HCT116 (cell line): ENCODE measurements around the gene SNPH.

Experiments
- FOSL1 ChIP-seq: IDR thresholded peaks from 2 replicates; pipeline ENCODE4 v1.6.1; 2012; ENCODE audit warnings: low read depth
- JUND ChIP-seq: IDR thresholded peaks from 2 replicates; pipeline ENCODE4 v1.6.1; 2012
- POLR2A ChIP-seq: IDR thresholded peaks from 2 replicates; pipeline ENCODE4 v1.7.0; 2011; ENCODE audit warnings: borderline replicate concordance; ENCODE audit not compliant: insufficient read depth, insufficient read length; ENCODE audit errors: extremely low read depth
- POLR2AphosphoS5 ChIP-seq: IDR thresholded peaks from 2 replicates; pipeline ENCODE4 v1.6.1; 2011; ENCODE audit warnings: mild to moderate bottlenecking, low read depth, low read length, moderate library complexity
- RAD21 ChIP-seq: IDR thresholded peaks from 2 replicates; pipeline ENCODE4 v1.6.1; 2012; ENCODE audit warnings: low read depth, mild to moderate bottlenecking
- SIN3A ChIP-seq: IDR thresholded peaks from 2 replicates; pipeline ENCODE4 v1.6.1; 2012; ENCODE audit warnings: low read depth
- TCF7L2 ChIP-seq: IDR thresholded peaks from 2 replicates; pipeline ENCODE4 v1.7.0; 2011; ENCODE audit warnings: borderline replicate concordance, inconsistent platforms; ENCODE audit not compliant: insufficient read depth, insufficient read length; ENCODE audit errors: extremely low read depth
- ZNF274 ChIP-seq: fragments of 200-500 bp; sonication (Bioruptor generic); IDR thresholded peaks from 2 replicates; pipeline ENCODE4 v1.6.1; 2014; ENCODE audit warnings: mild to moderate bottlenecking, low read depth, low read length, inconsistent platforms
- TF ChIP-seq, protein P1 (sequence below): IDR thresholded peaks from 2 replicates; pipeline ENCODE4 v1.6.1; 2012; ENCODE audit warnings: low read depth
- TF ChIP-seq, protein P2 (sequence below): IDR thresholded peaks from 2 replicates; pipeline ENCODE4 v1.6.1; 2012
- TF ChIP-seq, protein P3 (sequence below), 3 experiments: fragments of 200-600 bp in 1 of 3; sonication (generic) in 1 of 3; IDR thresholded peaks in 2 of 3; conservative IDR thresholded peaks in 1 of 3; 2 replicates each; pipeline ENCODE4 v1.5.1; 2012 to 2017; ENCODE audit warnings: low read depth in 2 of 3, low read length in 2 of 3, antibody characterized with exemption in 1 of 3, borderline replicate concordance in 1 of 3, control low read depth in 1 of 3, mild to moderate bottlenecking in 1 of 3, mixed read lengths in 1 of 3, mixed run types in 1 of 3, moderate library complexity in 1 of 3; ENCODE audit not compliant: insufficient read depth in 1 of 3
- TF ChIP-seq, protein P4 (sequence below): IDR thresholded peaks from 2 replicates; pipeline ENCODE4 v1.6.1; 2012

DNA sequence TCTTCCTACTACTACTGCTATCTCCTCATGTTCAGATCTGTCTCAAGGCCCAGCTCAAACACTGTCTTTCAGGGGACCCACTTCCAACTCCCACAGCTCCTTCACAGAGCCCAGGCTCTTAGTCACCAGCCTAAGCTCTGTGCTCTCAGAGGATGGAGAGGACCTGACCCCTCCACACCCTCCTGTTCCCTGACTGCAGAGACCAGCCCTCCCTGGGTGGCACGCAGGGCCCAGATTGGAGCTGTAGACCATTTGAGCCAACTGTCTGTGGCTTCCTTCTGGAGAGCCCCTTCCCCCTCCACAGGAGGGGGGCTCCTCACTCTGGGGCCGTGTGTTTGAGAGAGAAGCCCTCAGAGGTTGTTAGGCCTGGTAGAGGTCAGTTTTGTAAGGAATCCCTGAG, 9.8 kb downstream of the SNPH start:
- TF ChIP-seq RAD21 (no peak), POLR2A (no peak), JUND (no peak), TCF7L2 (no peak), FOSL1 (no peak), POLR2AphosphoS5 (no peak), SIN3A (no peak), ZNF274 (no peak)
- TF ChIP-seq, protein P1, sequence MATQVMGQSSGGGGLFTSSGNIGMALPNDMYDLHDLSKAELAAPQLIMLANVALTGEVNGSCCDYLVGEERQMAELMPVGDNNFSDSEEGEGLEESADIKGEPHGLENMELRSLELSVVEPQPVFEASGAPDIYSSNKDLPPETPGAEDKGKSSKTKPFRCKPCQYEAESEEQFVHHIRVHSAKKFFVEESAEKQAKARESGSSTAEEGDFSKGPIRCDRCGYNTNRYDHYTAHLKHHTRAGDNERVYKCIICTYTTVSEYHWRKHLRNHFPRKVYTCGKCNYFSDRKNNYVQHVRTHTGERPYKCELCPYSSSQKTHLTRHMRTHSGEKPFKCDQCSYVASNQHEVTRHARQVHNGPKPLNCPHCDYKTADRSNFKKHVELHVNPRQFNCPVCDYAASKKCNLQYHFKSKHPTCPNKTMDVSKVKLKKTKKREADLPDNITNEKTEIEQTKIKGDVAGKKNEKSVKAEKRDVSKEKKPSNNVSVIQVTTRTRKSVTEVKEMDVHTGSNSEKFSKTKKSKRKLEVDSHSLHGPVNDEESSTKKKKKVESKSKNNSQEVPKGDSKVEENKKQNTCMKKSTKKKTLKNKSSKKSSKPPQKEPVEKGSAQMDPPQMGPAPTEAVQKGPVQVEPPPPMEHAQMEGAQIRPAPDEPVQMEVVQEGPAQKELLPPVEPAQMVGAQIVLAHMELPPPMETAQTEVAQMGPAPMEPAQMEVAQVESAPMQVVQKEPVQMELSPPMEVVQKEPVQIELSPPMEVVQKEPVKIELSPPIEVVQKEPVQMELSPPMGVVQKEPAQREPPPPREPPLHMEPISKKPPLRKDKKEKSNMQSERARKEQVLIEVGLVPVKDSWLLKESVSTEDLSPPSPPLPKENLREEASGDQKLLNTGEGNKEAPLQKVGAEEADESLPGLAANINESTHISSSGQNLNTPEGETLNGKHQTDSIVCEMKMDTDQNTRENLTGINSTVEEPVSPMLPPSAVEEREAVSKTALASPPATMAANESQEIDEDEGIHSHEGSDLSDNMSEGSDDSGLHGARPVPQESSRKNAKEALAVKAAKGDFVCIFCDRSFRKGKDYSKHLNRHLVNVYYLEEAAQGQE, result no peak
- TF ChIP-seq, protein P2, sequence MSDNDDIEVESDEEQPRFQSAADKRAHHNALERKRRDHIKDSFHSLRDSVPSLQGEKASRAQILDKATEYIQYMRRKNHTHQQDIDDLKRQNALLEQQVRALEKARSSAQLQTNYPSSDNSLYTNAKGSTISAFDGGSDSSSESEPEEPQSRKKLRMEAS, result no peak
- TF ChIP-seq, protein P3, sequence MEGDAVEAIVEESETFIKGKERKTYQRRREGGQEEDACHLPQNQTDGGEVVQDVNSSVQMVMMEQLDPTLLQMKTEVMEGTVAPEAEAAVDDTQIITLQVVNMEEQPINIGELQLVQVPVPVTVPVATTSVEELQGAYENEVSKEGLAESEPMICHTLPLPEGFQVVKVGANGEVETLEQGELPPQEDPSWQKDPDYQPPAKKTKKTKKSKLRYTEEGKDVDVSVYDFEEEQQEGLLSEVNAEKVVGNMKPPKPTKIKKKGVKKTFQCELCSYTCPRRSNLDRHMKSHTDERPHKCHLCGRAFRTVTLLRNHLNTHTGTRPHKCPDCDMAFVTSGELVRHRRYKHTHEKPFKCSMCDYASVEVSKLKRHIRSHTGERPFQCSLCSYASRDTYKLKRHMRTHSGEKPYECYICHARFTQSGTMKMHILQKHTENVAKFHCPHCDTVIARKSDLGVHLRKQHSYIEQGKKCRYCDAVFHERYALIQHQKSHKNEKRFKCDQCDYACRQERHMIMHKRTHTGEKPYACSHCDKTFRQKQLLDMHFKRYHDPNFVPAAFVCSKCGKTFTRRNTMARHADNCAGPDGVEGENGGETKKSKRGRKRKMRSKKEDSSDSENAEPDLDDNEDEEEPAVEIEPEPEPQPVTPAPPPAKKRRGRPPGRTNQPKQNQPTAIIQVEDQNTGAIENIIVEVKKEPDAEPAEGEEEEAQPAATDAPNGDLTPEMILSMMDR (IDR thresholded peaks at IDR 0.05 in 2 of 3, conservative IDR thresholded peaks at IDR 0.05 in 1 of 3; ENCODE audit: borderline replicate concordance in 1 of 3, insufficient read depth in 1 of 3, low read depth in 2 of 3, low read length in 2 of 3), result no peak
- TF ChIP-seq, protein P4, sequence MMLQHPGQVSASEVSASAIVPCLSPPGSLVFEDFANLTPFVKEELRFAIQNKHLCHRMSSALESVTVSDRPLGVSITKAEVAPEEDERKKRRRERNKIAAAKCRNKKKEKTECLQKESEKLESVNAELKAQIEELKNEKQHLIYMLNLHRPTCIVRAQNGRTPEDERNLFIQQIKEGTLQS, result no peak
